ENCODE measurements around the gene CELSR1. TPM values are rescaled to one million over a fixed set of nuclear protein-coding genes. Genes with fewer than 3 reads are reported as not detected.

The CELSR1 gene
- 10 to 100 TPM; 36.3 to 59.8 TPM for total RNA-seq
- 10 to 100 TPM; 24.6 to 39.1 (median 30.5) TPM for polyA plus RNA-seq (ENCODE audit: insufficient read length in 6 of 6)
- long read RNA-seq, donor 1, partial matches to known transcripts, result 6 of 6 reads
- long read RNA-seq, donor 1, other reads (novel, unspliced or antisense), result 0 of 6 reads
- long read RNA-seq, donor 2, result 0 reads
- long read RNA-seq, donor 3, result 0 reads
- long read RNA-seq, donor 4, partial matches to known transcripts, result 1 of 5 reads
- long read RNA-seq, donor 4, other reads (novel, unspliced or antisense), result 4 of 5 reads
- long read RNA-seq, donor 5, full-length matches to known transcripts, result 1 of 9 reads
- long read RNA-seq, donor 5, partial matches to known transcripts, result 8 of 9 reads
- long read RNA-seq, donor 5, other reads (novel, unspliced or antisense), result 0 of 9 reads
- long read RNA-seq, donor 6, result 0 reads
- long read RNA-seq, donor 7, result 0 reads
- long read RNA-seq, donor 8, result 0 reads
- long read RNA-seq, donor 9, result 0 reads
- long read RNA-seq, donor 10, partial matches to known transcripts, result 1 of 7 reads
- long read RNA-seq, donor 10, other reads (novel, unspliced or antisense), result 6 of 7 reads
- long read RNA-seq, donor 11, result 0 reads
- long read RNA-seq, donor 12, full-length matches to known transcripts, result 1 of 1 reads
- long read RNA-seq, donor 12, partial matches to known transcripts, result 0 of 1 reads
- long read RNA-seq, donor 12, other reads (novel, unspliced or antisense), result 0 of 1 reads

GRCh38 chr22:46537225-46537945 is at the start of gene CELSR1:
TSS of gene CELSR1 (minus strand) at chr22:46537620. CDS start at chr22:46537170, 450 bp downstream.
- peak within 1 kb of the TSS; percentile 71 to 78 for H3K27ac ChIP-seq
- ATAC-seq (peak; percentile 65), DNase-seq (peak in 3 of 4 donors; percentile 66 to 93 (median 80))
- H3K4me1 ChIP-seq, result peaks cover 0 to 25% of the 10 kb centered on the region in 2 donors
- TF ChIP-seq, protein P1, sequence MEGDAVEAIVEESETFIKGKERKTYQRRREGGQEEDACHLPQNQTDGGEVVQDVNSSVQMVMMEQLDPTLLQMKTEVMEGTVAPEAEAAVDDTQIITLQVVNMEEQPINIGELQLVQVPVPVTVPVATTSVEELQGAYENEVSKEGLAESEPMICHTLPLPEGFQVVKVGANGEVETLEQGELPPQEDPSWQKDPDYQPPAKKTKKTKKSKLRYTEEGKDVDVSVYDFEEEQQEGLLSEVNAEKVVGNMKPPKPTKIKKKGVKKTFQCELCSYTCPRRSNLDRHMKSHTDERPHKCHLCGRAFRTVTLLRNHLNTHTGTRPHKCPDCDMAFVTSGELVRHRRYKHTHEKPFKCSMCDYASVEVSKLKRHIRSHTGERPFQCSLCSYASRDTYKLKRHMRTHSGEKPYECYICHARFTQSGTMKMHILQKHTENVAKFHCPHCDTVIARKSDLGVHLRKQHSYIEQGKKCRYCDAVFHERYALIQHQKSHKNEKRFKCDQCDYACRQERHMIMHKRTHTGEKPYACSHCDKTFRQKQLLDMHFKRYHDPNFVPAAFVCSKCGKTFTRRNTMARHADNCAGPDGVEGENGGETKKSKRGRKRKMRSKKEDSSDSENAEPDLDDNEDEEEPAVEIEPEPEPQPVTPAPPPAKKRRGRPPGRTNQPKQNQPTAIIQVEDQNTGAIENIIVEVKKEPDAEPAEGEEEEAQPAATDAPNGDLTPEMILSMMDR (IDR thresholded peaks at IDR 0.05), result no peak
- no peaks in the 10 kb centered on the region for H3K9me3 ChIP-seq
- H3K27me3 ChIP-seq, result peaks cover 0 to 70% of the 10 kb centered on the region in 2 donors
- peak within 1 kb of the TSS; percentile 48 to 55 for H3K4me3 ChIP-seq
- intact Hi-C loops (cut with DNase I), result no loop called here
- H3K36me3 ChIP-seq, result peaks cover 0 to 4% of the 10 kb centered on the region in 2 donors

GRCh38 chr22:46587061-46587460 is 49.6 kb upstream of the CELSR1 start:
- no peaks in the 10 kb centered on the region for H3K36me3 ChIP-seq
- DNase-seq (no peak), ATAC-seq (no peak)
- H3K4me1 ChIP-seq, result peaks cover 16 to 53% of the 10 kb centered on the region in 2 donors
- no peak overlapping the region for H3K27ac ChIP-seq
- intact Hi-C loops (cut with DNase I), result no loop called here
- H3K9me3 ChIP-seq, result no peaks in the 10 kb centered on the region
- TF ChIP-seq, protein P1 (IDR thresholded peaks at IDR 0.05), result no peak
- H3K27me3 ChIP-seq, result no peaks in the 10 kb centered on the region
- no peak overlapping the region for H3K4me3 ChIP-seq

GRCh38 chr22:46586531-46587011 is 49.2 kb upstream of the CELSR1 start:
- Histone ChIP-seq H3K36me3 (no peaks in the 10 kb centered on the region), H3K9me3 (no peaks in the 10 kb centered on the region), H3K4me1 (peaks cover 13 to 55% of the 10 kb centered on the region in 2 donors), H3K4me3 (no peak overlapping the region), H3K27ac (no peak overlapping the region), H3K27me3 (no peaks in the 10 kb centered on the region)
- TF ChIP-seq, protein P1 (IDR thresholded peaks at IDR 0.05), result no peak
- intact Hi-C loops (cut with DNase I), result no loop called here
- ATAC-seq, result no peak
- peak in 1 of 4 donors; percentile 43 for DNase-seq

DNA sequence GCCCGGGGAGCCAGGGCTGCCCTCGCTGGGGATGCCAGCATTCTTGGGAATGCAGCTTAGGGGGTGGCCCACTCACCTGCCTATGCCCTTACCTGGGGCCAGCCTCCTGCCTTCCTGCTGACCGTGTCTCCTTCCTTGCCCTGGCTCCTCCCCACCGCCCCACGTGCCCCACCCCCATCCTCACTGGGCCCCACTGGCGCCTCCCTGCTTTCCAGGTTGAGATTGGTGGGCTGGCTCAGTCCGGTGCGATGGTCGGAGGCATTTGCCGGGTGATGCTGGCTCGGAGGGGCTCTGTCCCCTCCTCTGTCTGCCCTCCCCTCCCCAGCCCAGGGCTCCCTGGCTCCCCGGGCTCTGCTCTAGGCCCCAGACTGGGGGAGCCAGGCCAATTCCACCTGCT is 48.7 kb upstream of the CELSR1 start:
- Histone ChIP-seq H3K36me3 (no peaks in the 10 kb centered on the region), H3K4me1 (peaks cover 17 to 55% of the 10 kb centered on the region in 2 donors), H3K27ac (no peak overlapping the region), H3K9me3 (no peaks in the 10 kb centered on the region), H3K4me3 (no peak overlapping the region), H3K27me3 (no peaks in the 10 kb centered on the region)
- intact Hi-C loops (cut with DNase I), result no loop called here
- TF ChIP-seq, protein P1 (IDR thresholded peaks at IDR 0.05), result no peak
- peak in 1 of 4 donors; percentile 66 for DNase-seq
- ATAC-seq, result no peak

Measured in left lung (tissue), 14 donors.